Stimulated activated CD4-positive, alpha-beta T cell treated with anti-CD3 and anti-CD28 coated beads, Interleukin-1b, Interleukin-23, amount 100 ng/mL, for 1 hour (primary cell): ENCODE data around the gene MT1F.
"Not testable (repeated sequence)": the region's sequence is repeated elsewhere in the genome, so short reads cannot be mapped to it uniquely, and the experiment has no call there.

Experiments
- DNase-seq, 2 donors: peaks; one replicate each; pipeline ENCODE4 v3.0.0-alpha.2; 2020; ENCODE audit warnings: low read depth in 2 of 2

The MT1F gene

DNA sequence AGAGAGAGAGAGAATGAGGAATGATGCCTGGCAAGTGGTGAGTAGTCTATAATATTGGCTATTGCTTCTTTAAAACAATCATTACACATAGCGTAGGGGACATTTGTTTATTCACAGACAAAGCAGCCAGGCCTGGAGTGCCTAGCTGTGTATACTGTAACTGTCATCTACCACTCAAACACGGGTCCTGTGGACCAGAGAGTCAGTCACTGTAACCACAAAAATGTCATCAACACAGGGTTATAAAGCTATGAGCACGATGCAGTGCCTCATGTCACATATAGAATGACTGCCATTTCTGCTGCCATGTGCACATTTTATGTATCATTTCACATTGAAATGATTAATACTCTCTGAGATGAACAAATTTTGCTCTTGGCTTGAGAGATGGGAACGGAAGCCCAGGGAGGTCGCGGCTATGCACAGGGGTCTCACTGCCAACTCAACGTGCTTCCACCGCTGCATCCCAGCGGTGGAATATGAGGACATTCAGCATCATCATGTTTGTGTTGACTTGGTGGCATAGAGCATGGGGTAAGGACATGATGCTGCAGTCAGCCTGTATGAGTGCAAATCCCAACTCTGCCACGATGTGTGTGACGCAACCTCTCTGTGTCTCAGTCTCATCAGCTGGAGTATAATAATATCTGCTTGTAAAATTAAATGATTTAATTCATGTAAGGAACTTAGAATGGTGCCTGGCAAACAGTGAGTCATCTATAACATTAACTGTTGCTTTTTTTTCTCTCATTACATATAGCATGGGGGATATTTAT lies 15.2 kb downstream of the MT1F start:
- DNase-seq = no peak

DNA sequence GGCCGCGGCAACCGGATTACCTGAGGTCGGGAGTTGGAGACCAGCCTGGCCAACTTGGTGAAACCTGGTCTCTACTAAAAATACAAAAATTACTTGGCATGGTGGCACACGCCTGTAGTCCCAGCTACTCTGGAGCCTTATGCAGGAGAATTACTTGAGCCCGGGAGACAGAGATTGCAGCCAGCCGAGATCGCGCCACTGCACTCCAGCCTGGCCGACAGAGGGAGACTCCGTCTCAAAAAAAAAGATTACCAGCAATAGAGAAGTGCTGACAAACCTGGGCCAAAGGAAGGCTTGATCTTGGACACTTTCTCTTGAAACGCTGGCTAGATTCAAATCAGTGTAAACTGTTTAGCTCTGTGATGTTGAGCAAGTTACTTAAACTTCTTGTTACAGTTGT lies 16.2 kb downstream of the MT1F start:
- DNase-seq = no peak

DNA sequence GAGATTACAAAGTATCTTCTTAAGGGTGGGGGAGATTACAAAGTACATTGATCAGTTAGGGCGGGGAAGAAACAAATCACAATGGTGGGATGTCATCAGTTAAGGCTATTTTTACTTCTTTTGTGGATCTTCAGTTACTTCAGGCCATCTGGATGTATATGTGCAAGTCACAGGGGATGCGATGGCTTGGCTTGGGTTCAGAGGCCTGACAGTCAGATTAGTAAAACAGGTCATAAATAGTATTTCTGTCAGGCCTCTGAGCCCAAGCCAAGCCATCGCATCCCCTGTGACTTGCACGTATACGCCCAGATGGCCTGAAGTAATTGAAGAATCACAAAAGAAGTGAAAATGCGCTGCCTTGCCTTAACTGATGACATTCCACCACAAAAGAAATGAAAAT lies 16.8 kb downstream of the MT1F start:
- not testable (repeated sequence) for DNase-seq

DNA sequence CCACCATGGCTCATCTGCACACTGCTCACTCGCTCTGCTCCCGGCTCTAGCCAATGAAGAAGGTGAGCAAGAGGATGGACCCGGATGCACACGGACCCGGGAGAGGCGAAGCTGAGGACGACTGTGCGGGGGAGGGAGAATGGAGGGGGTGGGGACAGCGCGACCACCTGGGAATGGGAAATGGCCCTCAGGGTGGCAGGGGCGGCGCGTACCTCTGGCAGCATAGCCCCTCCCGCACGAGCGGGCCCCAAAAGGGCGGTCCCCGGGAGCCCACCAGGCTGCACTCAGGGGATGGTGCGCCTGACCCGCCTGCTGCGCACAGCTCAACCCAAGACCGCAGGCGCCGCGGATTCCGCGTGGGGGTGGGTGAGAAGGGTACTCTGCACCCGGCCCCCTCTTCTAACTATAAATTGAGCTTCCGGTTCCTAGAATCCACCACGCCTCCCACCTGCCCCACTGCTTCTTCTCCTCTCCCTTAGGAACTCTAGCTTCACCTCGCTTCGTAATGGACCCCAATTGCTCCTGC lies 18.0 kb downstream of the MT1F start:
- DNase-seq = peak in 1 of 2 donors; percentile 24

DNA sequence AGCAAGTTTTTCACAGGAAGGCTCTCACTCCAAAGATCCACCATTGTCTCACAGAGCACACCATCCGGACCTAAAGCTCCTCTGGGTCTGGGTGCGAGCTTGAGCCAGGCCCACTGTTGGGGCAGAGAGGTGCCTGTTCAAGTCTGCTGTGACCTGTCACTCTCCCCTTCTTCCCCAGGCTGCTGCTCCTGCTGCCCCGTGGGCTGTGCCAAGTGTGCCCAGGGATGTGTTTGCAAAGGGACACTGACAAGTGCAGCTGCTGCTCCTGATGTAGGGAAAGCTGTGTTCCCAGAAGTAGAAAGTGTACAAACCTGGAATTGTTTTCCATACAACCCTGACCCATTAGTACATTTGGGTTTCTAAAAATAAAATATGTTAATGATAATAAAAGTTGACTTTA lies 19.7 kb downstream of the MT1F start:
- no peak for DNase-seq

DNA sequence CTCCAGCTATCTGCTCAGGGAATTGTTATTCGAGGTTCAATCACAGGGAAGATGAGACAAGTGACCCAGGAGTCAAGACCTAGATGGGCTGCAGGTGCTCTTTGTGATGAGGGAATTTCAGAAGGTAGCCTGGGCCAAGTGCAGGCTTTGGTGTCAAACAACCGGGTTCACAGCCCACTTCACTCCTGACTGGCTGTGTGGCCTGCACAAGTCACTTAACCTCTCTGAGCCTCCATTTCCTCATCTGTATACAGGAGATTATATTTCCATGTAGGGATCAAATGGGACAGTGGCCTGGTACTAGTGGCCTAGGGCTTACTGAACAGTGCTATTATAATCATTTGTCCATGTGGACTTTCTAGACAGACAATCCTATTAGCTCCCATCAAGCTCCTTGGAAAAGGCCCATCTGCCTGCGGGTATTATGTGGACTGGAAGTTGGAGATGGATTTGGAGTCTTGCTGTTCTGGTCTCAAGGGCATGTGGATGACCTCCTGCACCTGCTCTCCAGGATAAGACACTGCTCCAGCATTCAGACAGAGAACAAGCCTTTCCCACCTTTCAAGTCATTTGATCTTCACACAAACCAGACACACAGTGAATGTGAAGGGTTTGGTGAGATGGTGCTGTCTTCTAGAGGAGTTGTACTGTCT lies 21.4 kb downstream of the MT1F start:
- no peak for DNase-seq

DNA sequence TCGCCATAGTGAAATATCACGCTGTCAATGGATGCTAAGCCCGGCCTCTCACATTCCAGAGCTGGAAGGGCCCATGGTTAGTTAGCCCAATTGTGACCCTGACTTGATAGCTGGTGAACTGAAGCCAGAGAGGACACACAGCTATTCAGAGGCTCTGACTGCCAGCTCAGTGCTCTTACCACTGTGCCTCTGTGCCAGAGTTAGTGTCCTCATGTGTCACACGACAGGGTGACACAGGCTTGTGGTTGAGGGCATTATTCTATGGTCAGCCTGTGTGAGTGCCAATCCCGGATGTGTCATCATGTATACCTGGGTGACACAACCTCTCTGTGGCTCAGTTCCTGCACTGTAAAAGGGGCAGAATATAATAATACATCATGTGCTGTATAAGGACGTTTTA lies 22.1 kb downstream of the MT1F start:
- no peak for DNase-seq

DNA sequence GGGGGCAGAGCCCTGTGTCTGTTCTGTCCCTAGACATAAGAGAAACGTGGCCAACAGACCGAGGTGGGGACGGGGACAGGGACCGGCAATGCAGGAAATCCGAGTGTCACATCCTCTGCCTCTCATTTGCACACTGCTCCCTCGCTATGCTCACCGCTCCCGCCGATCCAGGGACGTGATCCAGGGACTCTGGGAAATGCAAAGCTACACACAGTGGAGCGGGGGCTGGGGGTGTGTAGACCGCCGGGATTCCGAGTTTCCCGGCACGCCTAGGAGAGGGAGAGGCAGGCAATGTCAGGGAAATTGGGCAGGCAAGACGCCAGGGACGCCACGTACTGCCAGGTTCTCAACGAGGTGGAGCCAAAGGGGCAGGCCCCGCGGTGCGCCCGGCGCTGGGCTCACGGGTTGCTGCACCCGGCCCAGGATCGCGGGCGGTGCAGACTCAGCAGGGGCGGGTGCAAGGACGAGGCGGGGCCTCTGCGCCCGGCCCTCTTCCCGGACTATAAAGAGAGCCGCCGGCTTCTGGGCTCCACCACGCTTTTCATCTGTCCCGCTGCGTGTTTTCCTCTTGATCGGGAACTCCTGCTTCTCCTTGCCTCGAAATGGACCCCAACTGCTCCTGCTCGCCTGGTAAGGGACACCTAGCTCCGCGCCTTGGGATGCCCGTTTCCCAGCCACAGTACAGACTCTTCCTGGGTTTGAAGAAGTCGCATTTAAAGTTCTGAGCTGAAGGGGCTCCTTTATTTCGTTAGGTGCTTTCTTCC lies 24.4 kb downstream of the MT1F start, which contains the start of gene MT1X:
TSS of gene MT1X (plus strand) at position 532 of the 764 bp plus-strand sequence. CDS start at position 603, 71 bp downstream.
- DNase-seq = peak; percentile 68 to 87

DNA sequence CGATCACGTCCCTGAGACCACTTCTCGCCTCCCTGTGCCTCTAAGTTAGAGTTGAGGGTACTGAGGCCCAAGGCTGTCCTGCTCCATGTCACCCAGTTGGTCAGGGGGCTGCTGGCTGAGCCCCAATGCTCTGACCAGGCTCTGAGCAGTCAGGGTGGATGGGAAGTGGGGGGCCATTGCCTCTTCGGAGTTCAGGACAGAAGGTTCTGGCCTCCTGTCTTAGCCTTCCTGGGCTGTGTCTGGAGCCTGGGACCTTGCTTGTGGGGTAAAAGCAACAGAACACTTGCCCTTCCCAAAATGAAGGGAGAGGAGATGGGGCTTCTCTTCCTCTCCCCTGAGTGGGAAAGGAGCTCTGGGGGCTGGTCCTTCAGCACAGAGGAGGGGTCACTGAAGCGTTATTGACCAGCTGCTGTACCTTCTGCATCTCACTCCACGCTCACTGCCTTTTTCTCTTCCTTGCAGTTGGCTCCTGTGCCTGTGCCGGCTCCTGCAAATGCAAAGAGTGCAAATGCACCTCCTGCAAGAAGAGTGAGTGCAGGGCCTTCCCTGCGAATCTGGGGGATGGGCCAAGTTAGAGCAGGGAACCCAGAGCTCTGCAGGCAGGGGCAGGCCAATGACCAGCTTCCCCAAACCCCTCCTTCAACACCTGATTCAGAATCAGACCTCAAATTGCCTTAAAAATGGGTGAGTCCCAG lies 25.1 kb downstream of the MT1F start:
- DNase-seq = no peak

DNA sequence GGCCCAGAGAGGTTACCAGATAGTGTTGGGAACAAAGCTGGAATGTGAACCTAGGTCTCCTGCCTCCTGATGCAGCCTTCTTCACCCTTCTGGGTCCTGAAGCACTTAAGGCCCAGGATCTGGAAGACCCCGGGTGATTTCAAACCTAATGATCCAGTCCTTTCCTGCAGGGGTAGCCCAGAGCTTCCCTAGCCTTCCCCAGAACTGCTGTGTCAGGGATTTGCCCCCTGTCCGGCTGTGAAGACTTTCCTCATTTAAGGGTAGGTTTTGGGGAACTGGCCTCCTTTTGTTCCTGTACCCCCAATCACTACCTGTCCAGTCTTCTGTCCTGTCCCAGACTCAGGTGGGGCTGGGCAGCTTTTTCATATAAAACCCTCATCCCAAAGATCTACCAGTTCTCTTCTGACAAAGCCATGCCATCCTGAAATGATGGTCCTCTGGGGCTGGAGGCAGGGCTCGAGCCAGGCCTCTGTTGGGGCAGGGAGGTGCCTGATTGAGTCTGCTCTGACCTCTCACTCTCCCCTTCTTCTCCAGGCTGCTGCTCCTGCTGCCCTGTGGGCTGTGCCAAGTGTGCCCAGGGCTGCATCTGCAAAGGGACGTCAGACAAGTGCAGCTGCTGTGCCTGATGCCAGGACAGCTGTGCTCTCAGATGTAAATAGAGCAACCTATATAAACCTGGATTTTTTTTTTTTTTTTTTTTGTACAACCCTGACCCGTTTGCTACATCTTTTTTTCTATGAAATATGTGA lies 25.8 kb downstream of the MT1F start:
- DNase-seq = no peak

DNA sequence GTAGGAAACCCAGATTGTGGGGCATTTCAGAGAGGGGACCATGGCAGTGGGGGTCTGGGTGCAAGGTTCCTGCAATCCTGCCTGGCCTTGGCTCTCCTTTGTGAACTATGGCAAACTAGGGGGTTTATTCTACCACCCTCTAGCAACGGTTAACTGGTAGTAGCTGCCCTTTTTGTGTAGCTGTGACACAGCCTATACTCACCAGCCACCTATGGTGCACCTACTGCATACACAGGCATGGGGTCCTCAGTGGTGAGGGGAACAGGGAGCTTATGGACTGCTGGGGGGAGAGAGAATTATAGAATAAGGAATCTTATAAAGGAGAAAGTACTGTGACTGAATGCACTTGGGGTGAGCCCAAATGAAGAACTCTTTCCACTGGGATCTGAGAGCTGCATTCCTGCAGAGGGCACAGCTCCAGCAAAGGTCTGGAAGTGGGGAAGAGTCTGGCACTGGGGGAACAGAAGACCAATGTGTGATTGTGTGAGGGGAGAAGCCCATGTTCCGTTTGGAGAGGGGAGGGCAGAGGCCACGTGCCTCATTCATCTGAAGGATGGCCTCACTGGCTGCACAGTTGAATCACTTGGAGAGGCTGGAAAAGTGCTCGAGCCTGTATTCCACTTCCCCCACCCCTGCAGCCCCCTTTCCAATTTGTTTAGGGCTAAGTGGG lies 26.6 kb downstream of the MT1F start:
- DNase-seq = no peak

DNA sequence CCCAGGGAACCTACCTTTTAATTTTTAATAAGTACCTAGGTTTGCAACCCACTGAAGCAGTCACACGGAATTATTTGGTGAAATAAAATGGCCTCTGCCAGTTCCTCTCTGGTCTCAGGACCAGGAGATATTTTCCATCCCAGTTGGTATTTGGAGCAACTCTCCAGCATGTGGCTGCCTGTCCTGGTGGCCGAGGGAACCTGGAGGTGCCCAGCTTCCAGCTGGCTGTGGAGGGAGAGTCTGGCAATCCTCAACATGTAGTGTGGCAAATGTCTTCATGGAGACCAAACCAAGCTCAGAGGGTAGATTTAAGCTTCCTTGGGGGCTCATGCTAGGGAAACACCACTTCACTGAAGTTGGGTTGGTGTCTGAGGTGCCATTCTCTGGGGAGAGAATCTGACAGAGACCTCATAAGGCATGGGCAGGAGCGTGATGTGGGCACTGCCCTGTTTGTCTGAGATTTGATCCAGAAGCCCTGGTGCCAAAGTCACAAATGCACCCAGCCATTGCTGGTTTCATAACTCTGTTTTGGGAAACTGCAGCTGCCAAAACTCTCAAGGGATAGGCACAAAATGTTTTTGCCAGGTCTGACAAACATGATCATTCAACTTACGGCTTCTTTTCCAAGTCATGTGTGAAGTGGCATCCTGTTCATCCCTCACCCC lies 27.3 kb downstream of the MT1F start:
- DNase-seq = no peak

DNA sequence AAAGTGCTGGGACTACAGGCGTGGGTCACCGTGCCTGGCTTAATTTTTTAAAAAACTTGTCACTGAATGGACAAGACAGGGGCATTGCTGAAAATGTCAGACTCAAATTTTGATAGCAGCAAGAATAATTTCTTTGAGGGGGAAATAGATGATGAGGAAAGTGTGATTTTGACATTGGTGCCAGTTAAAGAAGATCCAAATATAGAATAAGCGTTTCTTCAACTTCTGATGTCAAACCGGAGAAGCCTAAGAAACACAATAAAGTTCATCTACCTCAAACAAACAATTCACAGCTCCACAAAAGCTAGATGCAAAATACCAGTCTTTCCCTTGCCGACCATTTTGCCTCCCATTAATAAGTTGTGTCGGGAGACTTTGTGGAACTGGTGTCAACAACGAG lies 29.0 kb downstream of the MT1F start:
- DNase-seq = no peak

DNA sequence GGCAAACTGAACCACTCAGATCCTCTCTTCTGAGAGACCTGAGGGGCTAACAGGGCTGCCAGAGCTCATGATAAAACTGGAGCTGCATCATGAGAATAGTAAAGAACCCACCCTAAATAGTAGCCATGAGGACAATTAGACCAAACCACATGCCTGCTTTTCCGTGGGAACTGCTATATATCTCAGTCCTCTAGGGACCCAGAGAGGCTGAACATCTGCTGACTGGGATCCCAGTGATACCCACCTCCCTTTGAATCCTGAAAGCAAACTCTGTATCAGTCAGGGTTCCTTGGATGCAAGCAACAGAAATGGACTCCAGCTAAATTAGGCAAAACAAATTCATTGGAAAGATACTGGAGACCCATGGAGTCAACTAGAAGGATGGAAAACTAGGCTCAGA lies 31.0 kb downstream of the MT1F start:
- DNase-seq = no peak

DNA sequence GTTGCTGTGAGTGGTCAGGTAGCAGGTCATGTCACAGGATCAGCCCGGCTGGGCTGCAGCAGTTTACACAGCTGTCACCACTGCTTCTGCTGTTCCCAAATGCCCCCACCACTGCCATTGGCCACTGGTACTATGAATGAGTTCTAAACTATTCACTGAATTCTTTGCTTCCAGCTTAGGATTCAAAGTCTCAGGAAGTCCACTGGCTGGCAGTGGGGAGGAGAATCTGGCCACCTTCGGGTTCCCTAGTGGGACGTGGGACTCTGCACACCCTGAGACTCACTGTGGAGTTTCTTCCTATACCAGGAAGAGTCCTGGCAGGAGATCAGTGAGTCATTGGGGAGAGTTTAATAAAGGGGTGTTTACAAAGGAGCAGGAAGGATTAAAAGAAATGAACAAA lies 31.4 kb downstream of the MT1F start:
- DNase-seq = no peak

DNA sequence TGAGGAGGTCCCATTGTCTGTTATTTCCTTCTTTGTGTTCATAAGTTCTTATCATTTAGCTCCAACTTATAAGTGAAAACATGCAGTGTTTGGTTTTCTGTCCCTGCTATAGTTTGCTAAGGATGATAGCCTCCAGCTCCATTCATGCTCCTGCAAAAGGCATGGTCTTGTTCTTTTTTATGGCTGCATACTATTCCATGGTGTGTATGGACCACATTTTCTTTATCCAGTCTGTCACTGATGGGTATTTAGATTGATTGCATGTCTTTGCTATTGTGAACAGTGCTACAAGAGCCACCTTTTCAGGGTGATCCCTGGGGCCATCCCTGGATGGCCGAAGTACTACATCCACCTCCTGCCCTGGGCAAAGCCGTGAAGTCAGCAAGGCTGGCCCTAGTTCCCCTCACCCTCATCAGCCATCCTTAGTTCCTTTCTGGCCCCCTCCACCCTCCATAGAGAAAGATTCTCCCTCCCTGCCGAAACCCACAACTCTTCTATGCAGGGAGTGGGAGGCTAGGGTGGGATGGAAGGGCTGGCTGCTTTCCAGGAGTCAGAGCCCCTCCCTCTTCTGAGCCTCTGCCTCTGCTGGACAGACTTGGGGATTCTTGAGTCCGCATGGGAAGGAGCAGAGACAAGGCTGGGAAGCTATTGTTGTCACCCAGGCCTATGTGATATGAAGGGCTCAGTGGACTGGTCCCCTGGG lies 32.8 kb downstream of the MT1F start:
- no peak for DNase-seq

DNA sequence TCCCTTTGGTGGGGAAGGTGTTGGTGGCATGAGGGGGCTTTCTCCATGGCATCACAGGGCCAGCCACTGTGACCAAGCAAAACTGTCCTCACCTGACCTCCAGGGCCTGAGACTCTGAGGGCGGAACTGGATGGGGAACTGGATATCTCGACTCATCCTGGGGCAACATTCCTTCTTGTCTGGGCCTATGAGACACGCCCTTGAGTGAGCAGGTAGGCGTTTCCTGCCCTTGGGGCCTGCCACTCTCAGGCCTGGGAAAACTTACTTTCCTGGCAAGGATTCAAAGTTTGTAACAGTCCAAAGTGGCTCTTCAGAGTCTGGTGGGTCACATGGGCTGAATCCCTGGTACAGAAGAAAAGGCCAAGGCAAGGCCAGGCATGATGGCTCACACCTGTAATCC lies 34.1 kb downstream of the MT1F start:
- no peak for DNase-seq

DNA sequence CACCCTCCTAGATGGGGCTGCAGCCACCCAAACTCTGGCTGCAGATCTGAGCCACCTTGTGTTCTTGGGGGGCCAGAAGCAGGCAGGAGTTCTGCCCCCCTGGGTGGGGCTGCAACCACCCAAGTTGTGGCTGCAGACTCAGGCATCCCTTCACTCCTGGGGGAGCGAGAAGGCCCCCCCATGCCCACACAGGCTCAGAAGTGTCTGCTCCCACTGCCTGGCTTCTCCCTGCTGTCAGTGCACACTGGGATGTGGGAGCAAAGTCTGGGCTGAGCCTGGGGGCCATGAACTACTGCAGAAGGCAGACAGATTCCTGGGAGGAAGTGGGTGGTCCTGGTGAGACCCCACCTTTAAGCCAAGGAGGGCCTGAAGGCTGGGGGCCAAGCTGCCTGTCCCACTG lies 37.5 kb downstream of the MT1F start:
- DNase-seq = no peak

DNA sequence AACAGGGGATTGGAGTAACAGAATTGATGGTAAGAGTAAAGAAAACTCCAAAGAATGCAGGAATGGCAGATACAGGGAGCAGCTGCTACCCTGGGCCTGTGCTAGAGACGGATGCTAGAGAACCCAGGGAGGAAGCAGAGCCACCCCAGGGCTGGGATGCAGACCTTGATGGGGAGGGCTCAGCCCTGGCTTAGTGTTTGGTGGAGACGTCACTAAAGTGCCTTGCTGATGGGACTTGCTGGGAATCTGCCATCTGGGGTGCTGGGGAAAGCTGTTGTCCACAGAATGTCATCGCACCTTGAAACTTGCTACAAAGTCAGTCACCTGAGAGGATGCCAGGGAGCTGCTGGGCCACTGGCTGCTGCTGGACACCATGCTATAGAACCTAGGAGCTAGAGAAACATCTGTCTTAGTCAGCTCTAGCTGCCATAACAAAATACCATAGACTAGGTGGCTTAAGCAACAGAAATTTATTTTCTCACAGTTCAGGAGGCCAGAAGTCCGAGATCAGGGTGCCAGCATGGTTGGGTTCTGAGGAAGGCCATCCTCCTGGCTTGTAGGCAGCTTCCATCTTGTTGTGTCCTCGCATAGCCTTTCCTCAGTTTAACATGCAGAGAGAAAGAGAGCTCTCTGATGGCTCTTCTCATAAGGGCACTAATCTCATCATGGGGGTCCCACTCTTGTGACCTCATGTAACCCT lies 39.8 kb downstream of the MT1F start:
- DNase-seq = no peak
